ENCODE measurements around the gene EYS. TPM values are rescaled to one million over a fixed set of nuclear protein-coding genes. Genes with fewer than 3 reads are reported as not detected.
"Not testable (repeated sequence)": the region's sequence is repeated elsewhere in the genome, so short reads cannot be mapped to it uniquely, and the experiment has no call there.

Gene EYS
- total RNA-seq, 1 donor from 2014 or later, result not detected

GRCh38 chr6:64482631-64483030, 1224.4 kb downstream of the EYS start:
- no peak overlapping the region for H3K27ac ChIP-seq
- intact Hi-C loops (cut with DNase I), result no loop called here
- no peak for TF ChIP-seq CTCF (IDR thresholded peaks at IDR 0.05)
- DNase-seq (ENCODE audit: low spot score in 2 of 2), result no peak
- no peaks in the 10 kb centered on the region for H3K36me3 ChIP-seq
- no peaks in the 10 kb centered on the region for H3K9me3 ChIP-seq
- no peaks in the 10 kb centered on the region for H3K27me3 ChIP-seq
- no peaks in the 10 kb centered on the region for H3K4me1 ChIP-seq
- H3K4me3 ChIP-seq, result no peak overlapping the region

GRCh38 chr6:64479134-64479533, 1227.9 kb downstream of the EYS start:
- no peak for TF ChIP-seq CTCF (IDR thresholded peaks at IDR 0.05)
- intact Hi-C loops (cut with DNase I), result no loop called here

GRCh38 chr6:64477391-64477790, 1229.6 kb downstream of the EYS start:
- intact Hi-C loops (cut with DNase I), result no loop called here
- H3K9me3 ChIP-seq, result no peaks in the 10 kb centered on the region

More at GRCh38 chr6:64479134-64479533, 1227.9 kb downstream of the EYS start:
- H3K4me3 ChIP-seq, result no peak overlapping the region
- H3K36me3 ChIP-seq, result no peaks in the 10 kb centered on the region
- H3K4me1 ChIP-seq, result no peaks in the 10 kb centered on the region
- H3K27ac ChIP-seq, result no peak overlapping the region
- no peaks in the 10 kb centered on the region for H3K9me3 ChIP-seq
- H3K27me3 ChIP-seq, result no peaks in the 10 kb centered on the region
- no peak for DNase-seq (ENCODE audit: low spot score in 2 of 2)

DNA sequence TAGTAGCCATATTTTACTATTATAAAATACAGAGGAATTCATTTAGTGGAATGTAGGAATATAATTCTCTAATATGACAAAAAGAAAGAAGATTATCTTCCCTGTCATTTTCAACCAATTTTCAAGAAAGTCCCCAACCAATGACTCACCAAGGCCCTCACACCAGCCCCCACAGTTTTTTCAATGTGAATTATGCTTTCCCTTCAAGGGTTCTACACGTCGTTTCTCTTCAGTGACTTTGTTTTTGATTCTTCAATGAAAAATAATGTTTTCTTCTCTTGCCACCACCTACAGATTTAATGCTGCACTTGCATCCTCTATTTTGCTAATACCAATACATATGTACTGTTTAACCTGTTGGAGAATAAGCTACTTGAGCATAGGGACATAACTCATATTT, 1230.1 kb downstream of the EYS start:
- intact Hi-C loops (cut with DNase I), result no loop called here
- Histone ChIP-seq H3K9me3 (no peaks in the 10 kb centered on the region), H3K36me3 (no peaks in the 10 kb centered on the region)

More at GRCh38 chr6:64477391-64477790, 1229.6 kb downstream of the EYS start:
- no peak for TF ChIP-seq CTCF (IDR thresholded peaks at IDR 0.05)
- Histone ChIP-seq H3K27me3 (no peaks in the 10 kb centered on the region), H3K27ac (no peak overlapping the region), H3K4me3 (no peak overlapping the region), H3K4me1 (no peaks in the 10 kb centered on the region), H3K36me3 (no peaks in the 10 kb centered on the region)
- no peak for DNase-seq (ENCODE audit: low spot score in 2 of 2)

GRCh38 chr6:64469405-64469804, 1237.6 kb downstream of the EYS start:
- DNase-seq (ENCODE audit: low spot score in 2 of 2); H3K9me3 ChIP-seq; H3K4me3 ChIP-seq; H3K27me3 ChIP-seq; H3K36me3 ChIP-seq; H3K27ac ChIP-seq; intact Hi-C loops (cut with DNase I); H3K4me1 ChIP-seq: not testable (repeated sequence)

More for the DNA sequence above, 1230.1 kb downstream of the EYS start:
- H3K27me3 ChIP-seq, result no peaks in the 10 kb centered on the region
- H3K27ac ChIP-seq, result no peak overlapping the region
- no peak for TF ChIP-seq CTCF (IDR thresholded peaks at IDR 0.05)
- no peak overlapping the region for H3K4me3 ChIP-seq
- no peaks in the 10 kb centered on the region for H3K4me1 ChIP-seq
- DNase-seq (ENCODE audit: low spot score in 2 of 2), result no peak

- intact Hi-C loops (cut with DNase I), result no loop called here
- H3K27ac ChIP-seq, result no peak overlapping the region
- H3K36me3 ChIP-seq, result no peaks in the 10 kb centered on the region
These were observed 1239.4 kb downstream of the EYS start for GRCh38 chr6:64467656-64468055.

More at GRCh38 chr6:64467656-64468055, 1239.4 kb downstream of the EYS start:
- no peak for DNase-seq (ENCODE audit: low spot score in 2 of 2)
- no peaks in the 10 kb centered on the region for H3K4me1 ChIP-seq
- H3K9me3 ChIP-seq, result peaks cover 0 to 7% of the 10 kb centered on the region in 2 donors
- no peak for TF ChIP-seq CTCF (IDR thresholded peaks at IDR 0.05)
- H3K27me3 ChIP-seq, result no peaks in the 10 kb centered on the region
- no peak overlapping the region for H3K4me3 ChIP-seq

Data from ascending aorta (tissue), 2 donors.